Esophagus squamous epithelium (tissue), 4 donors: ENCODE measurements around the gene PTPRD.

Experiments
- CTCF ChIP-seq, 6 experiments: fragments of 450-650 bp in 4 of 6; fragments of 200-600 bp in 2 of 6; sonication (generic) in 2 of 6; IDR thresholded peaks; one replicate each; pipeline ENCODE4 v1.5.1; 2016 to 2019; ENCODE audit warnings: antibody characterized with exemption in 6 of 6, mild to moderate bottlenecking in 4 of 6, moderate library complexity in 4 of 6
- POLR2A ChIP-seq, 4 donors: fragments of 450-650 bp; IDR thresholded peaks; one replicate each; pipeline ENCODE4 v1.6.1; 2017; ENCODE audit warnings: antibody characterized with exemption in 4 of 4, mild to moderate bottlenecking in 4 of 4, moderate library complexity in 3 of 4

- no peak for TF ChIP-seq CTCF (IDR thresholded peaks at IDR 0.05)
- no peak for TF ChIP-seq POLR2A (IDR thresholded peaks at IDR 0.05)
These were observed 1479.3 kb downstream of the PTPRD start for GRCh38 chr9:9133526-9133925.
